ENCODE data around the gene VAC14.

VAC14 gene

GRCh38 chr16:70703041-70703834, 97.7 kb downstream of the VAC14 start:
- no peak for DNase-seq

GRCh38 chr16:70702624-70703023, 98.3 kb downstream of the VAC14 start:
- no peak for DNase-seq

- no peak for DNase-seq
Measured at GRCh38 chr16:70701998-70702397, 99.0 kb downstream of the VAC14 start.

- no peak for DNase-seq
Measured at GRCh38 chr16:70701596-70701995, 99.4 kb downstream of the VAC14 start.

- no peak for DNase-seq
Measured at GRCh38 chr16:70701036-70701435, 99.9 kb downstream of the VAC14 start.

GRCh38 chr16:70700101-70701020, 100.6 kb downstream of the VAC14 start:
- no peak for DNase-seq

- no peak for DNase-seq
Measured at GRCh38 chr16:70699696-70700095, 101.3 kb downstream of the VAC14 start.

GRCh38 chr16:70698901-70699300, 102.1 kb downstream of the VAC14 start:
- no peak for DNase-seq

GRCh38 chr16:70697594-70698170, 103.3 kb downstream of the VAC14 start:
- DNase-seq = no peak

GRCh38 chr16:70696952-70697593, 103.9 kb downstream of the VAC14 start:
- no peak for DNase-seq

- no peak for DNase-seq
Measured at GRCh38 chr16:70696355-70696754, 104.6 kb downstream of the VAC14 start.

- no peak for DNase-seq
Measured at GRCh38 chr16:70695331-70696070, 105.5 kb downstream of the VAC14 start.

- DNase-seq = no peak
Measured at GRCh38 chr16:70694868-70695218, 106.1 kb downstream of the VAC14 start.

GRCh38 chr16:70694088-70694867, 106.7 kb downstream of the VAC14 start:
- no peak for DNase-seq

- no peak for DNase-seq
Measured at GRCh38 chr16:70692873-70693671, 107.9 kb downstream of the VAC14 start.

- no peak for DNase-seq
Measured at GRCh38 chr16:70692130-70692872, 108.7 kb downstream of the VAC14 start.

- no peak for DNase-seq
Measured at GRCh38 chr16:70691223-70692129, 109.5 kb downstream of the VAC14 start.

- no peak for DNase-seq
Measured at GRCh38 chr16:70689970-70690891, 110.7 kb downstream of the VAC14 start.

Data from activated CD4-positive, alpha-beta T cell treated with anti-CD3 and anti-CD28 coated beads, Interleukin-2, amount 50 U/mL, for 16 hours (primary cell).